B cell (primary cell): ENCODE results near the gene TRPC4AP. TPM values are rescaled to one million over a fixed set of nuclear protein-coding genes. Genes with fewer than 3 reads are reported as not detected.

Experiments
- ATAC-seq: fragments of 200-7000 bp; cut with Tn5 transposase; one replicate; pipeline ENCODE4 v1.10.0; 2021; ENCODE audit warnings: low read depth, mild to moderate bottlenecking, moderate number of reproducible peaks, moderate library complexity
- CTCF ChIA-PET: fragments of 350-600 bp; sonication (Branson Sonifier 250); formaldehyde crosslinking; loops from one replicate; lab custom pipeline; 2021; ENCODE audit warnings: antibody characterized with exemption, inconsistent platforms; lab: Charles Lee
- POLR2A ChIA-PET: fragments of 350-600 bp; sonication (Branson Sonifier 250); formaldehyde crosslinking; loops from one replicate; lab custom pipeline; 2021; ENCODE audit warnings: antibody characterized with exemption; lab: Charles Lee
- DNase-seq: peaks from one replicate; pipeline ENCODE4 v3.0.0; 2013
- H2AFZ ChIP-seq: 2 replicates; pipeline ENCODE4 v1.6.1; 2012; ENCODE audit warnings: mild to moderate bottlenecking, low read depth, low read length; ENCODE audit not compliant: insufficient read depth, poor library complexity, severe bottlenecking
- H3K27ac ChIP-seq, 2 donors: 1 replicate in 1 of 2; 2 replicates in 1 of 2; pipeline ENCODE4 v1.5.1; 2012 to 2013; ENCODE audit warnings: low read length in 2 of 2, mild to moderate bottlenecking in 2 of 2, moderate library complexity in 1 of 2
- H3K27me3 ChIP-seq, 4 experiments: fragments of 200-600 bp in 1 of 4; sonication (generic) in 1 of 4; replicated peaks in 1 of 4; 1 replicate in 2 of 4; 2 replicates in 2 of 4; pipeline versions ENCODE4 v1.6.1 to v1.7.0; 2013 to 2016; ENCODE audit warnings: low read length in 3 of 4, mild to moderate bottlenecking in 2 of 4, mixed read lengths in 1 of 4, moderate library complexity in 1 of 4; ENCODE audit not compliant: insufficient read depth in 4 of 4, control insufficient read depth in 3 of 4; ENCODE audit errors: control extremely low read depth in 1 of 4
- H3K36me3 ChIP-seq, 2 experiments: replicated peaks in 1 of 2; 1 replicate in 1 of 2; 2 replicates in 1 of 2; pipeline versions ENCODE4 v1.6.1 to v1.7.1; 2013; ENCODE audit warnings: low read length in 1 of 2; ENCODE audit not compliant: insufficient read depth in 2 of 2, control insufficient read depth in 1 of 2; ENCODE audit errors: control extremely low read depth in 1 of 2, extremely low read depth in 1 of 2
- H3K4me1 ChIP-seq, 2 donors: fragments of 200-600 bp in 1 of 2; sonication (generic) in 1 of 2; 1 replicate in 1 of 2; 2 replicates in 1 of 2; pipeline versions ENCODE4 v1.5.1 to v1.6.1; 2013 to 2017; ENCODE audit warnings: low read length in 2 of 2; ENCODE audit not compliant: control insufficient read depth in 2 of 2, insufficient read depth in 2 of 2
- H3K4me2 ChIP-seq: replicated peaks from 2 replicates; pipeline ENCODE3; 2012; ENCODE audit warnings: mild to moderate bottlenecking, low read depth, low read length; ENCODE audit not compliant: poor library complexity, severe bottlenecking
- H3K4me3 ChIP-seq, 5 experiments: fragments of 200-600 bp in 1 of 5; sonication (generic) in 1 of 5; 1 replicate in 3 of 5; 2 replicates in 2 of 5; pipeline versions ENCODE4 v1.5.1 to v1.7.0; 2011 to 2016; ENCODE audit warnings: low read length in 4 of 5, mild to moderate bottlenecking in 4 of 5, low read depth in 2 of 5, control low read depth in 1 of 5, moderate library complexity in 1 of 5; ENCODE audit not compliant: insufficient read depth in 1 of 5; ENCODE audit errors: control extremely low read depth in 1 of 5, extremely low read depth in 1 of 5
- H3K79me2 ChIP-seq: fragments of 200-600 bp; sonication (generic); one replicate; pipeline ENCODE4 v1.6.0; 2016; ENCODE audit warnings: low read length; ENCODE audit not compliant: control insufficient read depth, insufficient read depth
- H3K9ac ChIP-seq: fragments of 200-600 bp; sonication (generic); 2 replicates; pipeline ENCODE4 v1.6.1; 2017; ENCODE audit warnings: mild to moderate bottlenecking, low read length, moderate library complexity
- H3K9me3 ChIP-seq, 3 donors: one replicate each; pipeline versions ENCODE4 v1.6.1 to v1.7.1; 2013; ENCODE audit warnings: low read length in 2 of 3; ENCODE audit not compliant: control insufficient read depth in 2 of 3, insufficient read depth in 1 of 3; ENCODE audit errors: control extremely low read depth in 1 of 3
- H4K20me1 ChIP-seq: 2 replicates; pipeline ENCODE4 v1.6.0; 2012; ENCODE audit warnings: mild to moderate bottlenecking, low read length; ENCODE audit not compliant: insufficient read depth, control insufficient read depth, poor library complexity, severe bottlenecking
- H3K27ac Mint-ChIP-seq: one replicate; pipeline ENCODE4 v1.8.0; 2021; ENCODE audit warnings: mixed read lengths
- H3K27me3 Mint-ChIP-seq: one replicate; pipeline ENCODE4 v1.8.0; 2021; ENCODE audit warnings: mixed read lengths
- H3K4me1 Mint-ChIP-seq: one replicate; pipeline ENCODE4 v1.8.0; 2021; ENCODE audit warnings: mixed read lengths
- H3K4me3 Mint-ChIP-seq: one replicate; pipeline ENCODE4 v1.8.0; 2021; ENCODE audit warnings: mixed read lengths
- H3K9me3 Mint-ChIP-seq: one replicate; pipeline ENCODE4 v1.8.0; 2022; ENCODE audit warnings: mixed read lengths; ENCODE audit not compliant: insufficient read depth
- CTCF ChIP-seq: fragments of 200-600 bp; IDR thresholded peaks from one replicate; pipeline ENCODE4 v1.8.0; 2022; ENCODE audit warnings: antibody characterized with exemption, mild to moderate bottlenecking
- EZH2 ChIP-seq: IDR thresholded peaks from 2 replicates; pipeline ENCODE4 v1.6.1; 2012; ENCODE audit warnings: borderline replicate concordance, low read depth, mild to moderate bottlenecking, moderate library complexity, low read length; ENCODE audit not compliant: insufficient read depth, poor library complexity, severe bottlenecking
- WGBS: methylation state at CpG from one replicate; pipeline ENCODE4 v1.1.5; 2013; ENCODE audit warnings: missing lambda C conversion rate; ENCODE audit not compliant: insufficient coverage; 5-methylcytosine and 5-hydroxymethylcytosine counted together
- intact Hi-C: fragments of 100-400 bp; cut with micrococcal nuclease; formaldehyde crosslinking; loops from one replicate; pipeline ENCODE4 v1.10.0; 2022
- polyA plus RNA-seq: library from polyadenylated mRNA; depleted of rRNA; stranded (reverse); fragments of >200 nt; gene quantifications from 2 replicates; pipeline ENCODE4 v1.2.3, GENCODE V29; 2012
- total RNA-seq, 2 donors: library from RNA; stranded (reverse); fragments of 120-200 nt in 1 of 2; gene quantifications; 1 replicate in 1 of 2; 2 replicates in 1 of 2; pipeline versions ENCODE4 v1.2.3 to v1.2.4, GENCODE V29; 2013 to 2022

TRPC4AP gene
- total and polyA plus RNA-seq, 2 donors (not counting 1 experiment from before 2014, with no cell fraction given): 62.5 to 73.2 TPM

GRCh38 chr20:35004749-35005462 is 87.7 kb downstream of the TRPC4AP start:
- Mint-ChIP-seq H3K4me1 (peaks cover 4% of the 10 kb centered on the region), H3K27me3 (no peaks in the 10 kb centered on the region), H3K9me3 (no peaks in the 10 kb centered on the region), H3K4me3 (no peak overlapping the region), H3K27ac (no peak overlapping the region)
- ChIA-PET POLR2A (no interaction called here), CTCF (no interaction called here)
- H3K36me3 ChIP-seq: peaks cover 2 to 92% of the 10 kb centered on the region in 2 experiments
- H2AFZ ChIP-seq: no peak overlapping the region
- no peak overlapping the region for H3K4me2 ChIP-seq
- no peak overlapping the region for H3K27ac ChIP-seq
- no peak for DNase-seq
- H3K9ac ChIP-seq: no peak overlapping the region
- TF ChIP-seq EZH2 (no peak), CTCF (no peak)
- no peaks in the 10 kb centered on the region for H3K27me3 ChIP-seq
- 96% methylated on average over 20 of the region's 20 CpGs for WGBS
- H3K4me1 ChIP-seq: no peaks in the 10 kb centered on the region
- no peaks in the 10 kb centered on the region for H4K20me1 ChIP-seq
- no peaks in the 10 kb centered on the region for H3K9me3 ChIP-seq
- no peaks in the 10 kb centered on the region for H3K79me2 ChIP-seq
- no peak overlapping the region for H3K4me3 ChIP-seq
- no peak for ATAC-seq
- intact Hi-C loops: no loop called here

GRCh38 chr20:35004051-35004725 is 88.4 kb downstream of the TRPC4AP start:
- Mint-ChIP-seq H3K4me3 (no peak overlapping the region), H3K27me3 (no peaks in the 10 kb centered on the region), H3K9me3 (no peaks in the 10 kb centered on the region), H3K4me1 (peaks cover 4% of the 10 kb centered on the region), H3K27ac (peak overlapping the region; percentile 46)
- Histone ChIP-seq H3K4me2 (no peak overlapping the region), H4K20me1 (no peaks in the 10 kb centered on the region), H3K4me1 (no peaks in the 10 kb centered on the region), H3K36me3 (peaks cover 0 to 87% of the 10 kb centered on the region in 2 experiments), H3K9ac (no peak overlapping the region), H3K79me2 (no peaks in the 10 kb centered on the region), H3K27ac (no peak overlapping the region), H3K4me3 (no peak overlapping the region), H3K27me3 (no peaks in the 10 kb centered on the region), H2AFZ (no peak overlapping the region), H3K9me3 (no peaks in the 10 kb centered on the region)
- no peak for DNase-seq
- TF ChIP-seq EZH2 (no peak), CTCF (no peak)
- ChIA-PET CTCF (no interaction called here), POLR2A (no interaction called here)
- no peak for ATAC-seq
- intact Hi-C loops: no loop called here
- 89% methylated on average over 18 of the region's 18 CpGs for WGBS
